ENCODE results near the gene BMERB1. TPM values are rescaled to one million over a fixed set of nuclear protein-coding genes. Genes with fewer than 3 reads are reported as not detected.

Gene BMERB1
- total RNA-seq, 2 donors from 2014 or later = 6.3 to 10.4 TPM

DNA sequence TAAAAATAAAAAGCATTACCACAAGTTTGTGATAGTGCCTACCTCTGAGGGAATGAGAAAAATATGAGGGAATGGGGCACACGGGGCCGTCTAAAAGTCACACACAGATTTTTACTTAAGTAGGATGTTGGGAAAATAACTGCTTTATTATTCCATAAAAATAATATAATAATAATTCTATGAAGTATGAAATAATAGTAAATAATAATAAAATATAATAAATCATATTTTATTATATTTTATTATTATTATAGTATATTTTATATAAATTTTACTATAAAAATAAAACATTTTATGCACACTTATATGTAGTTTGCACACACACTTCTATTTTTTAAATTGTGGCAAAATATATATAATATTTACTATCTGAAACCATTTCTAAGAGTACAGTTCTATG, 92.3 kb downstream of the BMERB1 start:
- H3K36me3 Mint-ChIP-seq (ENCODE audit: low read depth) = no peaks in the 10 kb centered on the region
- Histone ChIP-seq H3K9ac (ENCODE audit: extremely low read depth, low read length, poor library complexity, severe bottlenecking) (no peak overlapping the region), H3K27me3 (ENCODE audit: control insufficient read depth, insufficient read depth, low read length, poor library complexity, severe bottlenecking) (no peaks in the 10 kb centered on the region), H3K4me3 (ENCODE audit: low read length) (no peak overlapping the region), H3K9me3 (ENCODE audit: control insufficient read depth, low read length) (no peaks in the 10 kb centered on the region), H3K36me3 (ENCODE audit: control insufficient read depth, insufficient read depth, low read length) (no peaks in the 10 kb centered on the region), H3K27ac (ENCODE audit: low read depth, low read length) (no peak overlapping the region), H3K4me1 (ENCODE audit: control insufficient read depth, insufficient read depth, low read length) (no peaks in the 10 kb centered on the region)
- no peaks in the 10 kb centered on the region for H3K9me3 Mint-ChIP-seq
- DNase-seq = no peak
- H3K4me1 Mint-ChIP-seq = peaks cover 9% of the 10 kb centered on the region
- TF ChIP-seq, protein P1, sequence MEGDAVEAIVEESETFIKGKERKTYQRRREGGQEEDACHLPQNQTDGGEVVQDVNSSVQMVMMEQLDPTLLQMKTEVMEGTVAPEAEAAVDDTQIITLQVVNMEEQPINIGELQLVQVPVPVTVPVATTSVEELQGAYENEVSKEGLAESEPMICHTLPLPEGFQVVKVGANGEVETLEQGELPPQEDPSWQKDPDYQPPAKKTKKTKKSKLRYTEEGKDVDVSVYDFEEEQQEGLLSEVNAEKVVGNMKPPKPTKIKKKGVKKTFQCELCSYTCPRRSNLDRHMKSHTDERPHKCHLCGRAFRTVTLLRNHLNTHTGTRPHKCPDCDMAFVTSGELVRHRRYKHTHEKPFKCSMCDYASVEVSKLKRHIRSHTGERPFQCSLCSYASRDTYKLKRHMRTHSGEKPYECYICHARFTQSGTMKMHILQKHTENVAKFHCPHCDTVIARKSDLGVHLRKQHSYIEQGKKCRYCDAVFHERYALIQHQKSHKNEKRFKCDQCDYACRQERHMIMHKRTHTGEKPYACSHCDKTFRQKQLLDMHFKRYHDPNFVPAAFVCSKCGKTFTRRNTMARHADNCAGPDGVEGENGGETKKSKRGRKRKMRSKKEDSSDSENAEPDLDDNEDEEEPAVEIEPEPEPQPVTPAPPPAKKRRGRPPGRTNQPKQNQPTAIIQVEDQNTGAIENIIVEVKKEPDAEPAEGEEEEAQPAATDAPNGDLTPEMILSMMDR (conservative IDR thresholded peaks at IDR 0.05) = no peak
- WGBS, 2 experiments (ENCODE audit: insufficient coverage in 1 of 2, insufficient read length in 1 of 2) = no CpG with 5 or more reads among the region's 2 CpGs
- H3K4me3 Mint-ChIP-seq = no peak overlapping the region
- no peak overlapping the region for H3K27ac Mint-ChIP-seq
- H3K27me3 Mint-ChIP-seq (ENCODE audit: insufficient read depth) = peaks cover 9% of the 10 kb centered on the region

DNA sequence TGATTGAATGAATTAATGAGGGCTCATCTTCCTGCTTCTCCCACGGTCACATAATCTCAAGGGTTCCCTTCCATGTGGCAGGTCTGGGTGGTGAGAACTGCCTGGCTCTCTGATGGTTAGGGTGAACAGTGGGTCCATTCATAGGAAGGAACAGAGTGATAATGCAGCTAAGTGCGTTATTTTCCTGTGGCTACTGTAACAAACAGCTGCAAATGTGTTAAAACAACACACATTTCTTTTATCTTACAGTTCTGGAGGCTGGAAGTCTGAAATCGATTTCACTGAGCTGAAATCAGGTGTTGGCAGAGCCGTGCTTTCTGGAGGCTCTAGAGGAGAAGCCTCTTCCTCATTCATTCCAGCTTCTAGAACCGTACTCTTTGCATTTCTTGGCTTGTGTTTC, 95.3 kb downstream of the BMERB1 start:
- no peak overlapping the region for H3K4me3 Mint-ChIP-seq
- no peak overlapping the region for H3K27ac Mint-ChIP-seq
- H3K9me3 Mint-ChIP-seq = no peaks in the 10 kb centered on the region
- H3K36me3 Mint-ChIP-seq (ENCODE audit: low read depth) = no peaks in the 10 kb centered on the region
- Histone ChIP-seq H3K9me3 (ENCODE audit: control insufficient read depth, low read length) (no peaks in the 10 kb centered on the region), H3K27ac (ENCODE audit: low read depth, low read length) (no peak overlapping the region), H3K4me1 (ENCODE audit: control insufficient read depth, insufficient read depth, low read length) (no peaks in the 10 kb centered on the region), H3K27me3 (ENCODE audit: control insufficient read depth, insufficient read depth, low read length, poor library complexity, severe bottlenecking) (no peaks in the 10 kb centered on the region), H3K36me3 (ENCODE audit: control insufficient read depth, insufficient read depth, low read length) (no peaks in the 10 kb centered on the region), H3K9ac (ENCODE audit: extremely low read depth, low read length, poor library complexity, severe bottlenecking) (no peak overlapping the region), H3K4me3 (ENCODE audit: low read length) (no peak overlapping the region)
- H3K4me1 Mint-ChIP-seq = no peaks in the 10 kb centered on the region
- H3K27me3 Mint-ChIP-seq (ENCODE audit: insufficient read depth) = peaks cover 5% of the 10 kb centered on the region
- 93 to 95% methylated on average over 4 to 5 of the region's 5 CpGs for WGBS, 2 experiments (ENCODE audit: insufficient coverage in 1 of 2, insufficient read length in 1 of 2)
- no peak for DNase-seq
- TF ChIP-seq, protein P1 (conservative IDR thresholded peaks at IDR 0.05) = no peak

DNA sequence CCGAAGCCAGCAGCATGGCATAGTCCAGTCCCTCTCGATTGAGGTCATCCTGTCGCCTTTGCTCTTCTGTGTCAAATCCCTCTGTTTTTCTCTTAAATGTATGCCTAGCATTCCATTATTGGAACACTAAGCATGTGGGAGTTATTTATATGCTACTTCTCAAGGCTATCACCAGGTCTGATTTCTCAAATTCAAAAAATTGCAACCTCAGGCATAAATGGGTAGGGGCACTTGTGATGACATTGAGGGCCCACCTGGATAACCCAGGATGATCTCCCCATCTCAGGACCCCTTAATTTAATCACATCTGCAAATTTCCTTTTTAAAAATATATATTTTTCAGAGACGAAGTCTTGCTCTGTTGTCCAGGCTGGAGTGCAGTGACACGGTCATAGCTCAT, 95.7 kb downstream of the BMERB1 start:
- H3K36me3 Mint-ChIP-seq (ENCODE audit: low read depth) = no peaks in the 10 kb centered on the region
- H3K4me1 ChIP-seq (ENCODE audit: control insufficient read depth, insufficient read depth, low read length) = no peaks in the 10 kb centered on the region
- no peaks in the 10 kb centered on the region for H3K9me3 ChIP-seq (ENCODE audit: control insufficient read depth, low read length)
- TF ChIP-seq, protein P1 (conservative IDR thresholded peaks at IDR 0.05) = no peak
- no peaks in the 10 kb centered on the region for H3K36me3 ChIP-seq (ENCODE audit: control insufficient read depth, insufficient read depth, low read length)
- 92 to 97% methylated on average over 3 to 5 of the region's 5 CpGs for WGBS, 2 experiments (ENCODE audit: insufficient coverage in 1 of 2, insufficient read length in 1 of 2)
- no peaks in the 10 kb centered on the region for H3K9me3 Mint-ChIP-seq
- H3K4me3 Mint-ChIP-seq = no peak overlapping the region
- no peak overlapping the region for H3K4me3 ChIP-seq (ENCODE audit: low read length)
- H3K27ac Mint-ChIP-seq = no peak overlapping the region
- H3K4me1 Mint-ChIP-seq = no peaks in the 10 kb centered on the region
- no peak for DNase-seq
- H3K27ac ChIP-seq (ENCODE audit: low read depth, low read length) = no peak overlapping the region
- no peaks in the 10 kb centered on the region for H3K27me3 ChIP-seq (ENCODE audit: control insufficient read depth, insufficient read depth, low read length, poor library complexity, severe bottlenecking)
- H3K27me3 Mint-ChIP-seq (ENCODE audit: insufficient read depth) = peaks cover 4% of the 10 kb centered on the region
- no peak overlapping the region for H3K9ac ChIP-seq (ENCODE audit: extremely low read depth, low read length, poor library complexity, severe bottlenecking)
